COLO668 (cell line): ENCODE results near the gene TBCB.
"Not testable (repeated sequence)": the region's sequence is repeated elsewhere in the genome, so short reads cannot be mapped to it uniquely, and the experiment has no call there.

Experiments used
- DNase-seq: peaks from one replicate; lab custom pipeline; 2025; ENCODE audit not compliant: unreplicated experiment; lab: John Stamatoyannopoulos, UW

The TBCB gene

GRCh38 chr19:36101550-36102327 lies 13.5 kb upstream of the TBCB start:
- no peak for DNase-seq

GRCh38 chr19:36103040-36103626 lies 12.1 kb upstream of the TBCB start:
- no peak for DNase-seq

GRCh38 chr19:36103842-36104552 lies 11.3 kb upstream of the TBCB start:
- peak; percentile 49 for DNase-seq

GRCh38 chr19:36106441-36106840 lies 8.8 kb upstream of the TBCB start:
- no peak for DNase-seq

- DNase-seq = no peak
Measured at GRCh38 chr19:36106991-36107390, 8.3 kb upstream of the TBCB start.

GRCh38 chr19:36108684-36109083 lies 6.6 kb upstream of the TBCB start:
- no peak for DNase-seq

GRCh38 chr19:36110487-36111199 lies 4.6 kb upstream of the TBCB start, which contains the start of gene OVOL3:
TSS of gene OVOL3 (plus strand) at chr19:36111143. CDS start at chr19:36111203, 60 bp downstream.
- DNase-seq = peak; percentile 27

- no peak for DNase-seq
Measured at GRCh38 chr19:36111200-36111539, 4.1 kb upstream of the TBCB start.

GRCh38 chr19:36112678-36113077 lies 2.6 kb upstream of the TBCB start:
- DNase-seq = no peak

GRCh38 chr19:36113425-36113824 lies 1.8 kb upstream of the TBCB start:
- DNase-seq = no peak

- DNase-seq = peak; percentile 70
Measured at GRCh38 chr19:36113894-36114720, 1.2 kb upstream of the TBCB start.

- DNase-seq = peak; percentile 98
Measured at GRCh38 chr19:36114721-36115452, 381 bp upstream of the TBCB start, which contains the start of gene POLR2I. TSS of gene POLR2I (minus strand) at chr19:36114875. CDS start at chr19:36114856, 19 bp downstream.

- no peak for DNase-seq
Measured at GRCh38 chr19:36116344-36116637, 1.0 kb downstream of the TBCB start.

- DNase-seq = peak; percentile 94
Measured at GRCh38 chr19:36120092-36120983, 5.1 kb downstream of the TBCB start.

- no peak for DNase-seq
Measured at GRCh38 chr19:36120984-36121358, 5.7 kb downstream of the TBCB start.

GRCh38 chr19:36121486-36122124 lies 6.3 kb downstream of the TBCB start:
- no peak for DNase-seq

GRCh38 chr19:36125557-36125956 lies 10.3 kb downstream of the TBCB start:
- DNase-seq = no peak

- DNase-seq = peak; percentile 41
Measured at GRCh38 chr19:36128392-36128736, 13.1 kb downstream of the TBCB start.

- not testable (repeated sequence) for DNase-seq
Measured at GRCh38 chr19:36131221-36131620, 16.0 kb downstream of the TBCB start.
